Astrocyte of the cerebellum (primary cell): Measurements from ENCODE around the gene ILF2.

Experiments used
- DNase-seq: peaks from one replicate; pipeline ENCODE4 v3.0.0-alpha.2; 2011; ENCODE audit warnings: low read depth
- H3K4me3 ChIP-seq: 2 replicates; pipeline ENCODE4 v1.5.1; 2011; ENCODE audit warnings: mild to moderate bottlenecking, low read depth, low read length, moderate library complexity
- CTCF ChIP-seq: IDR thresholded peaks from 2 replicates; pipeline ENCODE4 v1.5.1; 2012; ENCODE audit warnings: low read length, low read depth, moderate library complexity, mild to moderate bottlenecking; ENCODE audit errors: missing control alignments
- in situ Hi-C: cut with HindIII; loops from 2 replicates; pipeline ENCODE4 v1.10.0; 2017; ENCODE audit warnings: low sequenced_read_pairs

Gene ILF2

DNA sequence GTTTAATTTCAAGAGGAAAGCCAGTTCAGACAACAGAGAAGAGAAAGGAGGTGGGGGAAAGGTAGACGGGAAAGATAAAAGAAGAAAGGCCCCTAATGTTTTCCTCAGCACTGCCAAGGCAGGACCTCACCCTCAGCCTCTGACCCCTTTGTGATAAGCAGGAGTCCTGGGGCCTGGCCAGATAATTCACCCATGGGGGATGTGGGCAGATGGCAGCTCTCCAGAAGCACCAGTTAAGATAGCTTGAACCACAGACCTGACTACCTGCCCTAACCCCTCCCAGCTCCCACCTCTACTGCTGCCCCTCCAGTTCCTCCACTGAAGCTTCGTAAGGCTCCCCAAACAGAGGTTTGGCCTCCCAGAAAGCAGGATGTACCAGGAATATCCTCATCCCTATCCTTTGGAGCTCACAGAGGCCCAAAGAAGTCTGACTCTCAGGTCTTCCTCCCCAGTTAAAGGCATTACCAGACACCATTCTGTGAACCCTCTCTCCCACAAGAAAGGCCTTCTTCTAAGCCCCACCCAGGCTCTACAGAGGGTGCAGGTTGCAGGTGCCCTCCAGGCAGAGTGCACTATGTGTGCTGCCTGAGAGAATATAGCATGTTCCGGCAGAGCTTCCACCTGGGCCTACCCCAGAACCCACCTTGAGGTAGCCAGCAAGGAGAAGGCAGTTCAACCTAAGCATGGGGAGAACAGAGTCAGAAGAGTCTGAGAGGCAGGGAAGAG is 21.5 kb downstream of the ILF2 start:
- no peak overlapping the region for H3K4me3 ChIP-seq
- in situ Hi-C loops: no loop called here

GRCh38 chr1:153648000-153648643 is 22.7 kb downstream of the ILF2 start:
- no peak overlapping the region for H3K4me3 ChIP-seq
- TF ChIP-seq CTCF: no peak
- in situ Hi-C loops: no loop called here
- DNase-seq: no peak

More for the DNA sequence above, 21.5 kb downstream of the ILF2 start:
- TF ChIP-seq CTCF: no peak
- no peak for DNase-seq

GRCh38 chr1:153647346-153647714 is 23.5 kb downstream of the ILF2 start:
- no peak for TF ChIP-seq CTCF
- H3K4me3 ChIP-seq: no peak overlapping the region
- no peak for DNase-seq
- in situ Hi-C loops: no loop called here

GRCh38 chr1:153646672-153647345 is 24.0 kb downstream of the ILF2 start:
- in situ Hi-C loops: no loop called here
- H3K4me3 ChIP-seq: no peak overlapping the region
- TF ChIP-seq CTCF: no peak
- DNase-seq: no peak

DNA sequence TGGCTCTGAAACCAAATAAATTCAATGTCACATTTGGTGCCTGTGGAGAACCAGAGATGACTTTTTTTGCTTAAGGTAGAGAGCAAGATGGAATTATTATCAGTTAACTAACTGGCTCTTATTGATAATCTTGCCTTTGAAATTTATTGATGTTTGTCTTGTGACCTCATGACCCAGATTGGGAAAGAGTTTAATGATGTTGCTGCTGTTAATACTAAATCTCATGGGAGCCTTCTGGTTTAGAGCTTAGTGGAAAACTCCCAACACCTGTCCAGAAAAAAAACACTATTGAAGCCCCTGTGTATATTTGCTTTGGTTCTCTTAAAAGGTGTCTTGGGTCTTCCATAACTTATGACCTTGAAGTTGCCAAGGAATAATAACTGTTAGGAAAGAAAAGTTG is 27.0 kb downstream of the ILF2 start:
- DNase-seq: no peak
- no peak for TF ChIP-seq CTCF
- H3K4me3 ChIP-seq: no peak overlapping the region
- in situ Hi-C loops: no loop called here

- DNase-seq: no peak
- H3K4me3 ChIP-seq: no peak overlapping the region
- in situ Hi-C loops: no loop called here
- no peak for TF ChIP-seq CTCF
Measured at GRCh38 chr1:153643100-153643499, 27.7 kb downstream of the ILF2 start.
